D721Med (cell line): ENCODE measurements around the gene TMBIM1.
A peak's percentile ranks its signal among the peaks of the same experiment; 100 is the strongest.

ENCODE experiments used
- DNase-seq: peaks from one replicate; pipeline ENCODE4 v3.0.0; 2011; ENCODE audit warnings: low spot score; ENCODE audit not compliant: insufficient read length
- FAIRE-seq: peaks from 2 replicates; lab custom pipeline; 2011; peaks lifted over from hg19 to GRCh38; lab: Jason Lieb, UNC
- CTCF ChIP-seq: IDR thresholded peaks from 2 replicates; pipeline ENCODE4 v1.5.1; 2012; ENCODE audit warnings: mild to moderate bottlenecking, control low read depth; ENCODE audit not compliant: insufficient read depth; ENCODE audit errors: missing control alignments

Gene TMBIM1

DNA sequence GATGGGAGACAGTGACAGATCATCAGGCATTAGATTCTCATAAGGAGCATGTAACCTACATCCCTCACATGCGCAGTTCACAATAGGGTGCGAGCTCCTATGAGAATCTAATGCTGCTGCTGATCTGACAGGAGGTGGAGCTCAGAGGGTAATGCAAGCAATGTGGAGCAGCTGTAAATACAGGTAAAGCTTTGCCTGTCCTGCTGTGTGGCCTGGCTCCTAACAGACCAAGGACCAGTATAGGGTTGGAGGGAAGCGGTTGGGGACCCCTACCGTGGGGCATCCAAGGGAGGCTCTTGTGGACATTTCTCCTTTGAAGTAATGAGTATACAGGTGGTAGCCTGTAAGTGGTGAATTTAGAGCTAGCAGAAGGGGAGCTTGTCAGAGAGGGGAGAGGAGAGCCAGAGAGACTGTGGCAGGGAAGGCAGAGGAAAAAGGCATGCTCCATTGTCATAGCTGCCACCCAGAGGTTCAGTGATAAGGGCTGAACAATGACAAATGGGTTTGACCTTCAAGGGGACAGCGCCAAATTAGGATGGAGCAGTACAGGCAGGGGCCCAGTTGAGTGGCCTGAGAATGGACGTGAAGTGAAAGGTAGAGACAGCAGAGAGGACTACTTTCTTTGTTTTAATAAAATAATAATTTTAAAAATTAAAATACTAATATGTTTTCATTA is 15.2 kb upstream of the TMBIM1 start:
- DNase-seq (no peak), FAIRE-seq (no peak)
- no peak for TF ChIP-seq CTCF

GRCh38 chr2:218306184-218306920 is 14.0 kb upstream of the TMBIM1 start:
- DNase-seq (no peak), FAIRE-seq (no peak)
- TF ChIP-seq CTCF: no peak

DNA sequence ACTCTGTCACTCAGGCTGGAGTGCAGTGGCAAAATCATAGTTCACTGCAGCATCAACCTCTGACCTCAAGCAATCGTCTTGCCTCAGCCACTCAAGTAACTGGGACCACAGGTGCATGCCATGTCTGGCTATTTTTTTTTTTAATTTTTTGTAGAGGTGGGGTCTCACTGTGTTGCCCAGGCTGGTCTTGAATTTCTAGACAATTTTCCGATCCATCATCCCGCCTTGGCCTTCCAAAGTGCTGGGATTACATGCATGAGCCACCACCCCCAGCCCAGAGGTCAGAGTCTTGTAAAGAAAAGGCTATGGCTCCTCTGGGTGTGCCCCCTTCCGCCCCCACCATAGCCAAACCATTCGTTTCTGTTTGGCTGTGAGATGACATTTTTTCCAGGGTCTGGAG is 13.1 kb upstream of the TMBIM1 start:
- DNase-seq: no peak
- TF ChIP-seq CTCF: no peak
- no peak for FAIRE-seq

- FAIRE-seq (peak; percentile 78), DNase-seq (no peak)
- TF ChIP-seq CTCF: peak; percentile 96
Measured at GRCh38 chr2:218301176-218301819, 9.0 kb upstream of the TMBIM1 start.

- DNase-seq: no peak
- no peak for FAIRE-seq
- TF ChIP-seq CTCF: no peak
Measured at GRCh38 chr2:218300141-218300540, 7.8 kb upstream of the TMBIM1 start.

DNA sequence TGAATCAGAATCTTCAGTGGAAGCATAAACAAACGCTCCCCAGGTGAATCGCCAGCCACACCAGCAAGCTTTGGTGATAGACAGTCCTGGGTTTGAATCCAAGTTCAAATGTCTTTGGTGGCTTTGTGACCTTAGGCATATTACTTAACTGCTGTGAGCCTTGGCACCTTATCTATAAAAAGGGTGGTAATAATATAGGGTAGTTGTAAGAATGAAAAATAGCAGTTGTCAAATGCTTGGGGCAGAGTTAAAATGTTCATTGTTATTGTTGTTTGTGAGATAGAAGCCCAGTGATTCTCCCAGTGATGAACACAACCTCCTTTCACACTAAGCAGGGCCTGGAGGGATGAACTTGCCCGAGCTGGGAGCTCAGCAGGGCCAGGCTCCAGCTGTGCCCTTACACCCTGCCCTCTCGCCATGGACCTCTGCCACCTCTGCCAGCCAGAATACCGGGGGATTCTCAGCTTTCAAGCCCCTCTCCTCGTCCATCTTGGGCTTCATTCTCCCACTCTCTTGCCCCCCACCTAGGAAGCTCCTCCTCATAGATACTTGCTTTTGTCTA is 6.1 kb upstream of the TMBIM1 start:
- DNase-seq: no peak
- no peak for TF ChIP-seq CTCF
- FAIRE-seq: no peak

- DNase-seq: no peak
- TF ChIP-seq CTCF: no peak
- no peak for FAIRE-seq
Measured at GRCh38 chr2:218296847-218297246, 4.5 kb upstream of the TMBIM1 start.
